GM12864 (cell line): ENCODE results near the gene SEC16B.

Experiments used
- DNase-seq: peaks from one replicate; pipeline ENCODE4 v3.0.0-alpha.2; 2011; ENCODE audit warnings: low read depth
- H3K4me3 ChIP-seq: 2 replicates; pipeline ENCODE4 v1.5.1; 2011; ENCODE audit warnings: mild to moderate bottlenecking, low read depth, low read length, control low read depth
- CTCF ChIP-seq: IDR thresholded peaks from 2 replicates; pipeline ENCODE4 v1.5.1; 2011; ENCODE audit warnings: low read depth, mild to moderate bottlenecking, moderate library complexity, low read length, control low read depth, inconsistent platforms; ENCODE audit errors: missing control alignments

Gene SEC16B

GRCh38 chr1:177902266-177902665, 67.6 kb downstream of the SEC16B start:
- DNase-seq, result no peak
- no peak for TF ChIP-seq CTCF
- no peak overlapping the region for H3K4me3 ChIP-seq

GRCh38 chr1:177897998-177898654, 71.7 kb downstream of the SEC16B start:
- no peak overlapping the region for H3K4me3 ChIP-seq
- TF ChIP-seq CTCF, result no peak
- DNase-seq, result no peak

DNA sequence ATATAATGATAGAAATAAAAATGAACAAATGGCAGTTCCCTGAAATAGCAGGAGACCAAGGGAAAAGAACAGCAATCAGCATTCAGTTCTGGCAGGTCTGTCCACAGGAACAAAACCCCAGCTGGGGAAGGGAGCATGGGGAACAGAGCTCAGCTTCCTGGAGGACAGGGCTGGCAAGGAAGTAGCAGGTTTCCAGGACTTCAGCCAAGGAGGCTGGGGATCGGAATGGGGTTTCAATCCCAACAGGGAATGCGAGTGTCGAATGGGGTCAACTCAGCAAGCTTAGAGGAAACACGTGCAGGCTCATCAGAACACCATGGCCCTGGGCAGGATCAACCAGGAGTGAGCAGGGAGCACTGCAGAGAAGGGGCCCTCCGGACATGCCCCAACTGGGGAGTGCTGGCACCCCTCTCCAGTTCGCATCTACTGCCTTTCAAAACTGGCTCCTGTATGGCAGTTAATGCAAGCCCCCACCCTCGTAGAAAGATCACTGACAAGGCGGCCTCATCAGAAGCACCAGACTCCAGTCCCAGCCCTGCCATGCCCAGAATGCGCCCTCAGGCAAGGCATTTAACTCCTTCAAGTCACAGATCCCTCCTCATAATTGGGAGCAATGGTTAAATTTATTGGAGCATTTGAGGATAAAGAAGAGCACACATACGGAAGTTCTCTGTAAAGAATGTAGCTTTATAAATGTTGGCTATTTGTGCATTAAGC, 72.4 kb downstream of the SEC16B start:
- H3K4me3 ChIP-seq, result no peak overlapping the region
- TF ChIP-seq CTCF, result no peak
- DNase-seq, result no peak
